WTC11 (cell line): ENCODE data around the gene NOM1. TPM values are rescaled to one million over a fixed set of nuclear protein-coding genes. Genes with fewer than 3 reads are reported as not detected.

ENCODE experiments used
- ATAC-seq: fragments of 200-7000 bp; cut with Tn5 transposase; 2 replicates; pipeline ENCODE4 v1.10.0; 2021; ENCODE audit warnings: mild to moderate bottlenecking, moderate library complexity
- CTCF ChIA-PET: fragments of 300-600 bp; sonication (Branson Sonifier 250); formaldehyde crosslinking; loops from one replicate; lab custom pipeline; 2021; ENCODE audit warnings: antibody characterized with exemption; lab: Charles Lee
- POLR2A ChIA-PET: fragments of 350-600 bp; sonication (Branson Sonifier 250); formaldehyde crosslinking; loops from one replicate; lab custom pipeline; 2021; ENCODE audit warnings: antibody characterized with exemption; lab: Charles Lee
- DNase-seq: peaks from one replicate; pipeline ENCODE4 v3.0.0; 2021; ENCODE audit warnings: low spot score
- H3K27ac Mint-ChIP-seq: 2 replicates; pipeline ENCODE4 v1.8.0; 2021; ENCODE audit warnings: mixed read lengths
- H3K27me3 Mint-ChIP-seq: 2 replicates; pipeline ENCODE4 v1.8.0; 2021; ENCODE audit warnings: low read depth, mild to moderate bottlenecking, moderate library complexity, mixed read lengths
- H3K36me3 Mint-ChIP-seq: 2 replicates; pipeline ENCODE4 v1.8.0; 2021; ENCODE audit warnings: mixed read lengths
- H3K4me1 Mint-ChIP-seq: 2 replicates; pipeline ENCODE4 v1.8.0; 2022; ENCODE audit warnings: mixed read lengths
- H3K4me3 Mint-ChIP-seq: 2 replicates; pipeline ENCODE4 v1.8.0; 2021; ENCODE audit warnings: mild to moderate bottlenecking, moderate library complexity, mixed read lengths
- H3K9me3 Mint-ChIP-seq: 2 replicates; pipeline ENCODE4 v1.8.0; 2021; ENCODE audit warnings: mixed read lengths
- CDX4 ChIP-seq: fragments of 250-450 bp; sonication (Bioruptor Pico); IDR thresholded peaks from 2 replicates; pipeline ENCODE4 v1.9.0; 2021; ENCODE audit warnings: moderate library complexity, mild to moderate bottlenecking, inconsistent platforms, borderline replicate concordance
- E2F4 ChIP-seq: sonication (generic); formaldehyde crosslinking; IDR thresholded peaks from 2 replicates; pipeline ENCODE4 v1.8.1; 2022; ENCODE audit warnings: low read depth, mild to moderate bottlenecking, moderate library complexity, missing genetic modification reagents, borderline replicate concordance
- GABPB1 ChIP-seq: sonication (generic); formaldehyde crosslinking; IDR thresholded peaks from 2 replicates; pipeline ENCODE4 v1.8.1; 2023; ENCODE audit warnings: mild to moderate bottlenecking, missing genetic modification reagents
- GRHL2 ChIP-seq: fragments of 250-450 bp; sonication (Bioruptor Pico); IDR thresholded peaks from 2 replicates; pipeline ENCODE4 v1.8.0; 2022; ENCODE audit warnings: mild to moderate bottlenecking, moderate library complexity; ENCODE audit not compliant: insufficient replicate concordance, severe bottlenecking
- GTF2I ChIP-seq: fragments of 250-450 bp; sonication (Bioruptor Pico); conservative IDR thresholded peaks from 2 replicates; pipeline ENCODE4 v1.4.0; 2021; ENCODE audit warnings: mild to moderate bottlenecking
- JUN ChIP-seq: sonication (generic); formaldehyde crosslinking; IDR thresholded peaks from 2 replicates; pipeline ENCODE4 v1.8.0; 2023; ENCODE audit warnings: mild to moderate bottlenecking, missing genetic modification reagents
- KAT7 ChIP-seq: sonication (generic); formaldehyde crosslinking; IDR thresholded peaks from 2 replicates; pipeline ENCODE4 v1.8.1; 2023; ENCODE audit warnings: missing genetic modification reagents, mild to moderate bottlenecking, borderline replicate concordance
- NFYB ChIP-seq: sonication (generic); formaldehyde crosslinking; conservative IDR thresholded peaks from 2 replicates; pipeline ENCODE4 v1.8.0; 2022; ENCODE audit warnings: low read depth, missing genetic modification reagents
- OVOL2 ChIP-seq: fragments of 250-450 bp; sonication (Bioruptor Pico); IDR thresholded peaks from 2 replicates; pipeline ENCODE4 v1.9.0; 2021; ENCODE audit warnings: mild to moderate bottlenecking, borderline replicate concordance
- SMAD3 ChIP-seq: sonication (generic); formaldehyde crosslinking; IDR thresholded peaks from 2 replicates; pipeline ENCODE4 v1.8.0; 2022; ENCODE audit warnings: missing genetic modification reagents, mild to moderate bottlenecking, borderline replicate concordance
- SMAD4 ChIP-seq: sonication (generic); formaldehyde crosslinking; IDR thresholded peaks from 2 replicates; pipeline ENCODE4 v1.8.0; 2022; ENCODE audit warnings: mild to moderate bottlenecking, missing genetic modification reagents
- TCF7 ChIP-seq: sonication (generic); formaldehyde crosslinking; IDR thresholded peaks from 2 replicates; pipeline ENCODE4 v1.8.0; 2022; ENCODE audit warnings: mild to moderate bottlenecking, low read depth, missing genetic modification reagents, moderate library complexity
- TEAD1 ChIP-seq: sonication (generic); formaldehyde crosslinking; IDR thresholded peaks from 2 replicates; pipeline ENCODE4 v1.8.0; 2022; ENCODE audit warnings: mild to moderate bottlenecking, missing genetic modification reagents
- ZNF317 ChIP-seq: sonication (generic); formaldehyde crosslinking; IDR thresholded peaks from 2 replicates; pipeline ENCODE4 v1.8.1; 2023; ENCODE audit warnings: low read depth, mild to moderate bottlenecking, moderate library complexity, missing genetic modification reagents, borderline replicate concordance
- ZNF423 ChIP-seq: fragments of 250-450 bp; sonication (Bioruptor Pico); IDR thresholded peaks from 2 replicates; pipeline ENCODE4 v2.1.2; 2022; ENCODE audit warnings: mild to moderate bottlenecking, moderate library complexity
- ZNF425 ChIP-seq: fragments of 250-450 bp; sonication (Bioruptor Pico); conservative IDR thresholded peaks from 2 replicates; pipeline ENCODE4 v1.9.0; 2021; ENCODE audit warnings: mild to moderate bottlenecking
- total RNA-seq: library from RNA; stranded (reverse); gene quantifications from 3 replicates; pipeline ENCODE4 v1.2.3, GENCODE V29; 2021
- TF ChIP-seq, protein P1 (sequence below): sonication (generic); formaldehyde crosslinking; IDR thresholded peaks from 2 replicates; pipeline ENCODE4 v1.8.1; 2023; ENCODE audit warnings: mild to moderate bottlenecking, missing genetic modification reagents
- TF ChIP-seq, protein P2 (sequence below): sonication (generic); formaldehyde crosslinking; IDR thresholded peaks from 2 replicates; pipeline ENCODE4 v1.8.1; 2022; ENCODE audit warnings: missing genetic modification reagents, borderline replicate concordance
- TF ChIP-seq, protein P3 (sequence below): sonication (generic); formaldehyde crosslinking; IDR thresholded peaks from 2 replicates; pipeline ENCODE4 v1.8.0; 2022; ENCODE audit warnings: mild to moderate bottlenecking, missing genetic modification reagents
- TF ChIP-seq, protein P4 (sequence below): sonication (generic); formaldehyde crosslinking; IDR thresholded peaks from 2 replicates; pipeline ENCODE4 v1.8.0; 2023; ENCODE audit warnings: missing genetic modification reagents
- TF ChIP-seq, protein P5 (sequence below): sonication (generic); formaldehyde crosslinking; IDR thresholded peaks from 2 replicates; pipeline ENCODE4 v1.8.1; 2022; ENCODE audit warnings: mild to moderate bottlenecking, moderate library complexity, missing genetic modification reagents

Gene NOM1
- total RNA-seq, 1 experiment from 2014 or later, result 38.5 TPM

- TF ChIP-seq, protein P1, sequence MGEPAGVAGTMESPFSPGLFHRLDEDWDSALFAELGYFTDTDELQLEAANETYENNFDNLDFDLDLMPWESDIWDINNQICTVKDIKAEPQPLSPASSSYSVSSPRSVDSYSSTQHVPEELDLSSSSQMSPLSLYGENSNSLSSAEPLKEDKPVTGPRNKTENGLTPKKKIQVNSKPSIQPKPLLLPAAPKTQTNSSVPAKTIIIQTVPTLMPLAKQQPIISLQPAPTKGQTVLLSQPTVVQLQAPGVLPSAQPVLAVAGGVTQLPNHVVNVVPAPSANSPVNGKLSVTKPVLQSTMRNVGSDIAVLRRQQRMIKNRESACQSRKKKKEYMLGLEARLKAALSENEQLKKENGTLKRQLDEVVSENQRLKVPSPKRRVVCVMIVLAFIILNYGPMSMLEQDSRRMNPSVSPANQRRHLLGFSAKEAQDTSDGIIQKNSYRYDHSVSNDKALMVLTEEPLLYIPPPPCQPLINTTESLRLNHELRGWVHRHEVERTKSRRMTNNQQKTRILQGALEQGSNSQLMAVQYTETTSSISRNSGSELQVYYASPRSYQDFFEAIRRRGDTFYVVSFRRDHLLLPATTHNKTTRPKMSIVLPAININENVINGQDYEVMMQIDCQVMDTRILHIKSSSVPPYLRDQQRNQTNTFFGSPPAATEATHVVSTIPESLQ, result no peak
- TF ChIP-seq E2F4 (CRISPR knock-in tag), result no peak
- no peak for TF ChIP-seq OVOL2 (CRISPR knock-in tag)
- TF ChIP-seq TEAD1, result no peak
- TF ChIP-seq, protein P2, sequence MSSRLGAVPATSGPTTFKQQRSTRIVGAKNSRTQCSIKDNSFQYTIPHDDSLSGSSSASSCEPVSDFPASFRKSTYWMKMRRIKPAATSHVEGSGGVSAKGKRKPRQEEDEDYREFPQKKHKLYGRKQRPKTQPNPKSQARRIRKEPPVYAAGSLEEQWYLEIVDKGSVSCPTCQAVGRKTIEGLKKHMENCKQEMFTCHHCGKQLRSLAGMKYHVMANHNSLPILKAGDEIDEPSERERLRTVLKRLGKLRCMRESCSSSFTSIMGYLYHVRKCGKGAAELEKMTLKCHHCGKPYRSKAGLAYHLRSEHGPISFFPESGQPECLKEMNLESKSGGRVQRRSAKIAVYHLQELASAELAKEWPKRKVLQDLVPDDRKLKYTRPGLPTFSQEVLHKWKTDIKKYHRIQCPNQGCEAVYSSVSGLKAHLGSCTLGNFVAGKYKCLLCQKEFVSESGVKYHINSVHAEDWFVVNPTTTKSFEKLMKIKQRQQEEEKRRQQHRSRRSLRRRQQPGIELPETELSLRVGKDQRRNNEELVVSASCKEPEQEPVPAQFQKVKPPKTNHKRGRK (CRISPR knock-in tag), result no peak
Observed at GRCh38 chr7:156941393-156942182, 7.9 kb upstream of the NOM1 start (continued).

DNA sequence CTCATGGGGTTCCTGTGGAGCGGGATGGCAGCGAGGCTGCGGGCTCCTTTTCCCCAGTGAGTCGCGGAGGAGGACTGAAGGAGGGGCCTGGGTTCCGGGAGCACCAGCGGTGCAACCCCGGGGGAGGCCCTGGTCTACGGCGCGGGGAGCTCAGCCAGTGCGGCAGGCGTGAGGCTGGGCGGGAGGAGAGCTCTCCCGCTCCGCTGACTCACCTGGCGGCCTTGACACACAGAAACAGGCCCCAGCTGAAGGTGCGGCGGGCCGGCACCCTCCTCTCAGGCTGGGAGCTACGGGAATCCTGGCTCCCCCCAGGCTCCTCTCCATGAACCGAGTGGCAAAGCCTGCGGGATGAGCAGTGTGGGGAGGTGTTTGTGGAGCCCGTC is 6.8 kb upstream of the NOM1 start:
- Mint-ChIP-seq H3K4me1 (peaks cover 11% of the 10 kb centered on the region; the same call in 1 of the 2 replicates), H3K9me3 (peaks cover 10% of the 10 kb centered on the region), H3K27ac (no peak overlapping the region), H3K36me3 (peaks cover 9% of the 10 kb centered on the region), H3K27me3 (peaks cover 21% of the 10 kb centered on the region), H3K4me3 (0 out of 2 replicates have a peak overlapping the region, but pooled peaks have one; percentile 6)
- CTCF ChIA-PET, result interaction anchor here (0.6 to 1.0 kb wide), 4 partner anchors 11 to 49 kb away, joined by 3 to 4 read pairs (median 4); partner anchors contain the start of gene LMBR1
- TF ChIP-seq ZNF423 (CRISPR knock-in tag) (no peak), GABPB1 (CRISPR knock-in tag) (no peak), ZNF425 (CRISPR knock-in tag) (no peak), TCF7 (CRISPR knock-in tag) (no peak), JUN (CRISPR knock-in tag) (no peak), NFYB (no peak), KAT7 (no peak), ZNF317 (no peak), GTF2I (CRISPR knock-in tag) (no peak), SMAD3 (CRISPR knock-in tag) (no peak), SMAD4 (CRISPR knock-in tag) (no peak), CDX4 (no peak), GRHL2 (CRISPR knock-in tag) (no peak)
- TF ChIP-seq, protein P3, sequence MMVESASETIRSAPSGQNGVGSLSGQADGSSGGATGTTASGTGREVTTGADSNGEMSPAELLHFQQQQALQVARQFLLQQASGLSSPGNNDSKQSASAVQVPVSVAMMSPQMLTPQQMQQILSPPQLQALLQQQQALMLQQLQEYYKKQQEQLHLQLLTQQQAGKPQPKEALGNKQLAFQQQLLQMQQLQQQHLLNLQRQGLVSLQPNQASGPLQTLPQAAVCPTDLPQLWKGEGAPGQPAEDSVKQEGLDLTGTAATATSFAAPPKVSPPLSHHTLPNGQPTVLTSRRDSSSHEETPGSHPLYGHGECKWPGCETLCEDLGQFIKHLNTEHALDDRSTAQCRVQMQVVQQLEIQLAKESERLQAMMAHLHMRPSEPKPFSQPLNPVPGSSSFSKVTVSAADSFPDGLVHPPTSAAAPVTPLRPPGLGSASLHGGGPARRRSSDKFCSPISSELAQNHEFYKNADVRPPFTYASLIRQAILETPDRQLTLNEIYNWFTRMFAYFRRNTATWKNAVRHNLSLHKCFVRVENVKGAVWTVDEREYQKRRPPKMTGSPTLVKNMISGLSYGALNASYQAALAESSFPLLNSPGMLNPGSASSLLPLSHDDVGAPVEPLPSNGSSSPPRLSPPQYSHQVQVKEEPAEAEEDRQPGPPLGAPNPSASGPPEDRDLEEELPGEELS (CRISPR knock-in tag), result no peak
- TF ChIP-seq, protein P4, sequence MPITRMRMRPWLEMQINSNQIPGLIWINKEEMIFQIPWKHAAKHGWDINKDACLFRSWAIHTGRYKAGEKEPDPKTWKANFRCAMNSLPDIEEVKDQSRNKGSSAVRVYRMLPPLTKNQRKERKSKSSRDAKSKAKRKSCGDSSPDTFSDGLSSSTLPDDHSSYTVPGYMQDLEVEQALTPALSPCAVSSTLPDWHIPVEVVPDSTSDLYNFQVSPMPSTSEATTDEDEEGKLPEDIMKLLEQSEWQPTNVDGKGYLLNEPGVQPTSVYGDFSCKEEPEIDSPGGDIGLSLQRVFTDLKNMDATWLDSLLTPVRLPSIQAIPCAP (CRISPR knock-in tag), result no peak
- TF ChIP-seq, protein P5, sequence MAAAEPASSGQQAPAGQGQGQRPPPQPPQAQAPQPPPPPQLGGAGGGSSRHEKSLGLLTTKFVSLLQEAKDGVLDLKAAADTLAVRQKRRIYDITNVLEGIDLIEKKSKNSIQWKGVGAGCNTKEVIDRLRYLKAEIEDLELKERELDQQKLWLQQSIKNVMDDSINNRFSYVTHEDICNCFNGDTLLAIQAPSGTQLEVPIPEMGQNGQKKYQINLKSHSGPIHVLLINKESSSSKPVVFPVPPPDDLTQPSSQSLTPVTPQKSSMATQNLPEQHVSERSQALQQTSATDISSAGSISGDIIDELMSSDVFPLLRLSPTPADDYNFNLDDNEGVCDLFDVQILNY (CRISPR knock-in tag), result no peak
- DNase-seq (peak; percentile 26), ATAC-seq (peak; percentile 60)
- POLR2A ChIA-PET, result no interaction called here
